ENCODE results near the gene OR8B4. TPM values are rescaled to one million over a fixed set of nuclear protein-coding genes. Genes with fewer than 3 reads are reported as not detected.

The OR8B4 gene
- total RNA-seq, 1 experiment from 2014 or later: not detected

DNA sequence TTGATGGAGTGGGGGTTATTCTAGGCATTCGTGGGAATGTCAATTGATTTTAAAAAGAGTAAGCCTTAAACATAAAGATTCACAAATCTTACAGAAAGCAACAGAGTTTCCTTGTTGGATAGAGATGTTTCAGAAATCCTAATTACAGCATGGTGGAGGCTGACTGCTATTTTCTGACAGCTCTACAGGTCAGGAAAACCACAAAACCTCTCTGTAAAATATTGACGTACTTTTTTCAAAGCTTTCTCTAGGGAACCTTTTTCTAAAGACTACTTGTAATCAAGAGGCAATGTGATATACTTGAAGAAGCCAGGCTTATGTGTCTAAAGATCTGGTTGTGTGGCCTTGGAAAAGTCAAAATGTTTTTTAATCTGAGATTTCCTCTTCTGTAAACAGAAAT lies 29.9 kb upstream of the OR8B4 start:
- Mint-ChIP-seq H3K4me1 (ENCODE audit: low read depth, unreplicated experiment) (no peaks in the 10 kb centered on the region), H3K27me3 (ENCODE audit: insufficient read depth, unreplicated experiment) (peaks cover 24% of the 10 kb centered on the region), H3K36me3 (ENCODE audit: insufficient read depth, unreplicated experiment) (no peaks in the 10 kb centered on the region), H3K27ac (ENCODE audit: unreplicated experiment) (no peak overlapping the region), H3K4me3 (ENCODE audit: unreplicated experiment) (no peak overlapping the region), H3K9me3 (ENCODE audit: unreplicated experiment) (no peaks in the 10 kb centered on the region)
- DNase-seq: no peak
- H3K4me1 ChIP-seq: no peaks in the 10 kb centered on the region
- no TSS peak for BruUV-seq (replicated peaks)
- H3K9me3 ChIP-seq: peaks cover 7% of the 10 kb centered on the region; the same call in 1 of the 2 replicates
- H3K36me3 ChIP-seq (ENCODE audit: control insufficient read depth, insufficient read depth, low read length): no peaks in the 10 kb centered on the region
- intact Hi-C loops (cut with micrococcal nuclease; ENCODE audit: unreplicated experiment): no loop called here
- POLR2A ChIA-PET: no interaction called here
- CTCF ChIA-PET: no interaction called here
- TF ChIP-seq, protein P1, sequence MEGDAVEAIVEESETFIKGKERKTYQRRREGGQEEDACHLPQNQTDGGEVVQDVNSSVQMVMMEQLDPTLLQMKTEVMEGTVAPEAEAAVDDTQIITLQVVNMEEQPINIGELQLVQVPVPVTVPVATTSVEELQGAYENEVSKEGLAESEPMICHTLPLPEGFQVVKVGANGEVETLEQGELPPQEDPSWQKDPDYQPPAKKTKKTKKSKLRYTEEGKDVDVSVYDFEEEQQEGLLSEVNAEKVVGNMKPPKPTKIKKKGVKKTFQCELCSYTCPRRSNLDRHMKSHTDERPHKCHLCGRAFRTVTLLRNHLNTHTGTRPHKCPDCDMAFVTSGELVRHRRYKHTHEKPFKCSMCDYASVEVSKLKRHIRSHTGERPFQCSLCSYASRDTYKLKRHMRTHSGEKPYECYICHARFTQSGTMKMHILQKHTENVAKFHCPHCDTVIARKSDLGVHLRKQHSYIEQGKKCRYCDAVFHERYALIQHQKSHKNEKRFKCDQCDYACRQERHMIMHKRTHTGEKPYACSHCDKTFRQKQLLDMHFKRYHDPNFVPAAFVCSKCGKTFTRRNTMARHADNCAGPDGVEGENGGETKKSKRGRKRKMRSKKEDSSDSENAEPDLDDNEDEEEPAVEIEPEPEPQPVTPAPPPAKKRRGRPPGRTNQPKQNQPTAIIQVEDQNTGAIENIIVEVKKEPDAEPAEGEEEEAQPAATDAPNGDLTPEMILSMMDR (IDR thresholded peaks at IDR 0.05; ENCODE audit: insufficient read depth in 1 of 2, low read depth in 1 of 2, low read length in 1 of 2, severe bottlenecking in 1 of 2, unreplicated experiment in 1 of 2): no peak
- no peak overlapping the region for H3K4me3 ChIP-seq (ENCODE audit: low read depth, low read length)
- H3K27me3 ChIP-seq (replicated peaks; ENCODE audit: control insufficient read depth, insufficient read depth, low read length): no peaks in the 10 kb centered on the region

DNA sequence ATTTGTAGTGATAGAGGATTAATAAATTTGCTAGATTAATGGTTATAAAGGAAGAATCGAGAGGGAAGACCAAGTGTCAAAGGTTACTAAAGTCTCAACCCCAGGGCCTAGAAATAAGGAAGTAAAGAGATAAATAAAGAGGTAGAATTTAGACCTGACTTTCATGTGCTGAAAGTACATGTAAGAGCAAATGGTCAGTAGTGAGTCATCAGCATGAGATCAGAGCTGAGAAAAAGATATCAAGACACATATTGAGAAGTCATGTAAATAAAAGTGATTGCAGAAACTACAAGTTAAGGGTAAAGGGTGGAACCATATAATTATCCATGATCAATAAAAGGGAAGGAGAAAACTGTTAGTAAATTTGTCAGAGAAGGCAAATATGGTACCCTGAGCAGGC lies 22.2 kb upstream of the OR8B4 start:
- no peaks in the 10 kb centered on the region for H3K4me1 ChIP-seq
- POLR2A ChIA-PET: no interaction called here
- BruUV-seq (replicated peaks): no TSS peak
- H3K36me3 Mint-ChIP-seq (ENCODE audit: insufficient read depth, unreplicated experiment): no peaks in the 10 kb centered on the region
- intact Hi-C loops (cut with micrococcal nuclease; ENCODE audit: unreplicated experiment): no loop called here
- H3K27me3 ChIP-seq (replicated peaks; ENCODE audit: control insufficient read depth, insufficient read depth, low read length): no peaks in the 10 kb centered on the region
- H3K4me3 ChIP-seq (ENCODE audit: low read depth, low read length): no peak overlapping the region
- H3K27ac Mint-ChIP-seq (ENCODE audit: unreplicated experiment): no peak overlapping the region
- H3K4me1 Mint-ChIP-seq (ENCODE audit: low read depth, unreplicated experiment): no peaks in the 10 kb centered on the region
- H3K4me3 Mint-ChIP-seq (ENCODE audit: unreplicated experiment): no peak overlapping the region
- TF ChIP-seq, protein P1 (IDR thresholded peaks at IDR 0.05; ENCODE audit: insufficient read depth in 1 of 2, low read depth in 1 of 2, low read length in 1 of 2, severe bottlenecking in 1 of 2, unreplicated experiment in 1 of 2): no peak
- peaks cover 7% of the 10 kb centered on the region; the same call in 1 of the 2 replicates for H3K9me3 ChIP-seq
- CTCF ChIA-PET: no interaction called here
- H3K27me3 Mint-ChIP-seq (ENCODE audit: insufficient read depth, unreplicated experiment): peaks cover 12% of the 10 kb centered on the region
- H3K9me3 Mint-ChIP-seq (ENCODE audit: unreplicated experiment): no peaks in the 10 kb centered on the region
- no peak for DNase-seq
- H3K36me3 ChIP-seq (ENCODE audit: control insufficient read depth, insufficient read depth, low read length): no peaks in the 10 kb centered on the region

DNA sequence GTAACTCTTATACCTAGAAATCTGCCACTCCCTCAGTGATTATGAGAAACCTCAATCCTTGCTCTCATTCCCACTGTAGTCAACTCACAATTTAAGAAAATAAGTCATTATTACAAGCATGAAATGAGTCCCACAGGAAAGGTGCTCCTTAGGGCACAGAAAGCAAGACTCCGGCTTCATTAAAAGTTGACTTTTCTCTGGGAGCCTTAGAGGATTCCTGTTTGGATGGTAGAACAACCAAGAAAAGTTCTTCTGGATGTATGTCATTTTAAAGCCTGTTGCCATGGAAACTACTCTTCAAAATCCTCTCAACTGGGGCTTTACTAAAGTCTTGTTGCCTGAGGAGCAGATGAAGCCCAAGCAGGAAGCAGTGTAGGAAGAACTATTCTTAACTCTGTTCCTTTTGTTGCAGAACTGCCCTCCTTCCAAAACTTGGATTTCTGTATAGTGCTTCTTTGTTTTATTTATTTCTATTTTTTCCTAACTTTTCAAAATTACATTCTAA lies 21.0 kb upstream of the OR8B4 start, which contains the start of gene OR8B8:
TSS of gene OR8B8 (minus strand) at position 51 of the 505 bp plus-strand sequence. CDS start 4,611 bp downstream, outside the sequence.
- no TSS peak for BruUV-seq (replicated peaks)
- no peak within 1 kb of the TSS for H3K4me3 Mint-ChIP-seq (ENCODE audit: unreplicated experiment)
- no peaks in the 10 kb centered on the region for H3K9me3 Mint-ChIP-seq (ENCODE audit: unreplicated experiment)
- no peaks in the 10 kb centered on the region for H3K36me3 Mint-ChIP-seq (ENCODE audit: insufficient read depth, unreplicated experiment)
- H3K27me3 Mint-ChIP-seq (ENCODE audit: insufficient read depth, unreplicated experiment): peaks cover 14% of the 10 kb centered on the region
- TF ChIP-seq, protein P1 (IDR thresholded peaks at IDR 0.05; ENCODE audit: insufficient read depth in 1 of 2, low read depth in 1 of 2, low read length in 1 of 2, severe bottlenecking in 1 of 2, unreplicated experiment in 1 of 2): no peak
- H3K4me1 ChIP-seq: no peaks in the 10 kb centered on the region
- H3K4me3 ChIP-seq (ENCODE audit: low read depth, low read length): no peak within 1 kb of the TSS
- H3K4me1 Mint-ChIP-seq (ENCODE audit: low read depth, unreplicated experiment): no peaks in the 10 kb centered on the region
- no peaks in the 10 kb centered on the region for H3K36me3 ChIP-seq (ENCODE audit: control insufficient read depth, insufficient read depth, low read length)
- no peaks in the 10 kb centered on the region for H3K9me3 ChIP-seq
- no peak for DNase-seq
- intact Hi-C loops (cut with micrococcal nuclease; ENCODE audit: unreplicated experiment): no loop called here
- ChIA-PET POLR2A (no interaction called here), CTCF (no interaction called here)
- no peaks in the 10 kb centered on the region for H3K27me3 ChIP-seq (replicated peaks; ENCODE audit: control insufficient read depth, insufficient read depth, low read length)
- H3K27ac Mint-ChIP-seq (ENCODE audit: unreplicated experiment): no peak within 1 kb of the TSS

Data from Caco-2 (cell line).